Measurements from ENCODE around the gene TCTA.

The TCTA gene

DNA sequence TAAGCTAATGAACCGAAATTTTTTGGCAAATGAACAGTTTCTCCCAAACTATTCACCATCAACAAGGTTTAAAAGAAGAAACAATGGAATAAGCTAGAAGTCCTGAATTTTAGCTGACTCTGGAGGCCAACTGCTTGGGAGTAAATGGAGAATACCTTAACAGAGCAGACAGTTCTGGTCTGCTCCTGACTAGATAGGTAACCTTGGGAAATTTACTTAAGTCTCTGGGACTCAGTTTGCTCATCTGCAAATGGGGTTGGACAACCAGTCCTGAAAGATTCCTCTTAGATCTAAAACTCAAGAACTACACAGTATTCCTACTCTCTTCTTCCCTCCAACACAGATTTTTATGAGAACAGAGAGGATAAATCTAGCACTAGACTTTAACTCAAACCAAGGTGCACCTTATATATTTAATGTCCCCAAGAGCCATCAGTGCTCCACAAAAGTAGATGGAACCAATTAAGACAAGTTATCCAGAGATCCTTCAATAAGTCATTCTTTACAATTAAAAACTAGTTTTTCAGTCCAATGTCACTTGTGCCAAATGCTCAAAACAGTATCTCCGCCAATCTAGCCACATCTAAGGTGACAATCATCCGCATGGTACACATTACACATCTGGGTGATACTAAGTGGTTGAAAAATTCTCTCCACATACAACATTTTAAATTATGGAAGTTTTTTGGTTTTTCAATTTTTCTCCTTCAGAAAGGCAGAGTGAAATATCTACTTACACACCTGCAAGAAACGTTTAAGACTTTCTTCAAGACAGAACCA lies 2.0 kb upstream of the TCTA start:
- Histone ChIP-seq H3K27ac (ENCODE audit: insufficient read depth, low read length, poor library complexity, severe bottlenecking) (peak overlapping the region; percentile 92), H3K4me1 (ENCODE audit: control insufficient read depth, insufficient read depth, low read length, poor library complexity, severe bottlenecking) (peaks cover 42% of the 10 kb centered on the region), H3K9me3 (ENCODE audit: control insufficient read depth, low read length) (no peaks in the 10 kb centered on the region), H3K4me3 (ENCODE audit: insufficient read depth, low read depth, low read length, poor library complexity, severe bottlenecking) (peak overlapping the region; percentile 52), H3K36me3 (ENCODE audit: control insufficient read depth, insufficient read depth, low read length) (no peaks in the 10 kb centered on the region), H3K27me3 (replicated peaks; ENCODE audit: control insufficient read depth, insufficient read depth, low read length, poor library complexity, severe bottlenecking) (no peaks in the 10 kb centered on the region)
- DNase-seq = no peak

- H3K27ac ChIP-seq (ENCODE audit: insufficient read depth, low read length, poor library complexity, severe bottlenecking) = peak overlapping the region; percentile 92
- H3K9me3 ChIP-seq (ENCODE audit: control insufficient read depth, low read length) = no peaks in the 10 kb centered on the region
- H3K27me3 ChIP-seq (replicated peaks; ENCODE audit: control insufficient read depth, insufficient read depth, low read length, poor library complexity, severe bottlenecking) = no peaks in the 10 kb centered on the region
- peaks cover 50% of the 10 kb centered on the region for H3K4me1 ChIP-seq (ENCODE audit: control insufficient read depth, insufficient read depth, low read length, poor library complexity, severe bottlenecking)
- H3K4me3 ChIP-seq (ENCODE audit: insufficient read depth, low read depth, low read length, poor library complexity, severe bottlenecking) = peak overlapping the region; percentile 52
- H3K36me3 ChIP-seq (ENCODE audit: control insufficient read depth, insufficient read depth, low read length) = no peaks in the 10 kb centered on the region
- no peak for DNase-seq
These were observed 1.2 kb upstream of the TCTA start for GRCh38 chr3:49410846-49411534.

DNA sequence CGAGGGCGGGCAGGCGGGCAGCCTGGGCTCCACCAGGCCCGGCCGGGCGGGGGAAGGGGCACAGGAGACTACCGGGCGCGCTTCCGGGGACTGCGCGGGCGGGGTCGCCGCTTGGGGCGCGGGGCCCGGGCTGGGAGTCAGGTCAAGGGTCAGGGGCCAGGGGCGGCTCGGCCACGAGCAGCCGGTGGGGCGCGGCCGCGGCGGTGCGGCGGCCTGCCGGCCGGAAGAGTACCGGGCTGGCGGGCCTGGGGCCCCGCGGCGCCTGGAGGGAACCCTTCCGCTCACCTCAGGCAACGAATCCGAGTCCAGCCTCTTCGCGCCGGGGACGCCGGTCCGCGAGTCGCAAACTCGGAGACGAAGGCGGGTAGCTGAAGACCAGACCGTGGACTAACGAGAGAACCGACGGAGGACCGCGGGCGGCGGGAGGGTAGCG lies 672 bp upstream of the TCTA start:
- no peaks in the 10 kb centered on the region for H3K9me3 ChIP-seq (ENCODE audit: control insufficient read depth, low read length)
- peaks cover 54% of the 10 kb centered on the region for H3K4me1 ChIP-seq (ENCODE audit: control insufficient read depth, insufficient read depth, low read length, poor library complexity, severe bottlenecking)
- no peaks in the 10 kb centered on the region for H3K27me3 ChIP-seq (replicated peaks; ENCODE audit: control insufficient read depth, insufficient read depth, low read length, poor library complexity, severe bottlenecking)
- peak in 2 of 3 donors; percentile 36 to 43 for DNase-seq
- H3K27ac ChIP-seq (ENCODE audit: insufficient read depth, low read length, poor library complexity, severe bottlenecking) = peak overlapping the region; percentile 92
- peak overlapping the region; percentile 52 for H3K4me3 ChIP-seq (ENCODE audit: insufficient read depth, low read depth, low read length, poor library complexity, severe bottlenecking)
- no peaks in the 10 kb centered on the region for H3K36me3 ChIP-seq (ENCODE audit: control insufficient read depth, insufficient read depth, low read length)

DNA sequence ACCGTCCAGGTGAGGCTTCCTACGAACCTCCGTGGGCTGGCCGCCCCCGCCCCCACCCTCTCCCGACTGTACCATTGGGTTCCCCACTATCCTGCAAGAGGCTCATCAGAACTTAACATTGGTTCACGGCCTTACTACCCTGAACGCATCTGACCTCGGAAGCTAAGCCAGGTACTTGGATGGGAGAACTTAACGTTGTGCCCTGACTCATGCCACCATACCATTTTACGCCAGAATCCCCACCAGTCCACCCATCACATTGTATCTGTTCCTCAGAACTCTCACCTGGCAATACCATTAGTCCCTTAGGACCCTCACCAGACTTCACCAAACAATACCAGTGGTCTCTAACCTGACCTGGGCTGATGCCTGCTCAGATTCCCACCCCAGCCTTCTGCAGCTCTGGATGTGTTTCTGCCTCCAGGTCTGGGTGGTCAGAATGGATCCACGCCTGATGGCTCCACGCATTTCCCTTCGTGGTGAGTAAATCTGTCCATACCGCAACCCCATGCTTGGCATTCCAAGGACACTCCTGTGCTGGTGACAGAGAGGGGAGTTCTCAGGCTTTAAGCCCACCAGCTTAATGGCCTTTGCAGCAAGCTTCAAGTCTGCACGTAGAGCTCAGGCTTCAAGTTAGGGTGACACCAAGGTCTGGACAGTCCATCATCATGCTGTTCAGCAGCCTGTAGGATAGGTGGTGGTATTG lies 562 bp downstream of the TCTA start:
- no peaks in the 10 kb centered on the region for H3K9me3 ChIP-seq (ENCODE audit: control insufficient read depth, low read length)
- H3K4me1 ChIP-seq (ENCODE audit: control insufficient read depth, insufficient read depth, low read length, poor library complexity, severe bottlenecking) = peaks cover 59% of the 10 kb centered on the region

DNA sequence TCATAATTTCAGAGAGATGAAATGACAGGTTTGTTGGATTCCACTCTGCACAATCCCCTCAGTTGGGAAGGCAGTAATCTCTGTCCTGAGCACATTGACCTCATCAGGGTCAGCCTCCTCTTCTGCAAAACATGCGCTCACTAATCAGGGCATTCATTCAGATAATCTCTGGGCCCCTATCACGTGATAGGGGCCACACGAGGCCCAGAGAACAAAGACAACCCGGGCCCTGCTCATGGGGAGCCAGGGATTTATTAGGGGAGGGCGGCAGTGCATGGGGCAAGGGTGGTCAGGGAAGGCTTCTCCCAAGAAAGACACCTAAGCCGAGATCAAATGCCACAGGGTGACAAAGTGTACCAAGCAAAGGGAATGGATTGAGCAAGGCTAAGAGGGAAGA lies 1.1 kb downstream of the TCTA start:
- DNase-seq = no peak
- Histone ChIP-seq H3K27me3 (replicated peaks; ENCODE audit: control insufficient read depth, insufficient read depth, low read length, poor library complexity, severe bottlenecking) (no peaks in the 10 kb centered on the region), H3K27ac (ENCODE audit: insufficient read depth, low read length, poor library complexity, severe bottlenecking) (no peak overlapping the region), H3K4me3 (ENCODE audit: insufficient read depth, low read depth, low read length, poor library complexity, severe bottlenecking) (peak overlapping the region; percentile 68), H3K9me3 (ENCODE audit: control insufficient read depth, low read length) (no peaks in the 10 kb centered on the region), H3K36me3 (ENCODE audit: control insufficient read depth, insufficient read depth, low read length) (no peaks in the 10 kb centered on the region), H3K4me1 (ENCODE audit: control insufficient read depth, insufficient read depth, low read length, poor library complexity, severe bottlenecking) (peaks cover 60% of the 10 kb centered on the region)

More for the DNA sequence above, 562 bp downstream of the TCTA start:
- no peaks in the 10 kb centered on the region for H3K36me3 ChIP-seq (ENCODE audit: control insufficient read depth, insufficient read depth, low read length)
- DNase-seq = no peak
- peak overlapping the region; percentile 68 for H3K4me3 ChIP-seq (ENCODE audit: insufficient read depth, low read depth, low read length, poor library complexity, severe bottlenecking)
- peak overlapping the region; percentile 93 for H3K27ac ChIP-seq (ENCODE audit: insufficient read depth, low read length, poor library complexity, severe bottlenecking)
- H3K27me3 ChIP-seq (replicated peaks; ENCODE audit: control insufficient read depth, insufficient read depth, low read length, poor library complexity, severe bottlenecking) = no peaks in the 10 kb centered on the region

DNA sequence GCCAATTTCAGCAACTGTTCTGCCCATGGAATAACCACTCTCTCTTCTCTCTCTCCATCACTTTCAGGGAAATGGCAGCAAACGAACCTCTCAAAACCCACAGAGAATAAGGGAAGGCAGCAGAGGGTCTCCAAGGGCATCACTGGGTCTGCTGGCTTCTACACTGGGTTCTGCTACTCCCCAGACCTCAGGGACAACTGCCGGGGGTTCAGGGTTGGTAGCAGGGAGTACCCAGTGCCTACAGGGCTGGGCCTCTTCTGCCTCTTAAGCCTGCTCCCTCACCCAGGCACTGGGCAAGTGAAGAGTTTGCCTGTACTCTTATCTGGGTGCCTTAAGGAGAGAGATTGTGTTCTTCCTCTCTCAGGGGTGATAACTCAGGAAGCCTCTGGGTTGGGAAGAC lies 2.5 kb downstream of the TCTA start:
- DNase-seq = no peak
- Histone ChIP-seq H3K27me3 (replicated peaks; ENCODE audit: control insufficient read depth, insufficient read depth, low read length, poor library complexity, severe bottlenecking) (no peaks in the 10 kb centered on the region), H3K27ac (ENCODE audit: insufficient read depth, low read length, poor library complexity, severe bottlenecking) (peak overlapping the region; percentile 92), H3K36me3 (ENCODE audit: control insufficient read depth, insufficient read depth, low read length) (no peaks in the 10 kb centered on the region), H3K9me3 (ENCODE audit: control insufficient read depth, low read length) (no peaks in the 10 kb centered on the region), H3K4me3 (ENCODE audit: insufficient read depth, low read depth, low read length, poor library complexity, severe bottlenecking) (no peak overlapping the region), H3K4me1 (ENCODE audit: control insufficient read depth, insufficient read depth, low read length, poor library complexity, severe bottlenecking) (peaks cover 52% of the 10 kb centered on the region)

GRCh38 chr3:49415931-49416601 lies 3.8 kb downstream of the TCTA start:
- H3K4me3 ChIP-seq (ENCODE audit: insufficient read depth, low read depth, low read length, poor library complexity, severe bottlenecking) = peak overlapping the region; percentile 42
- no peaks in the 10 kb centered on the region for H3K27me3 ChIP-seq (replicated peaks; ENCODE audit: control insufficient read depth, insufficient read depth, low read length, poor library complexity, severe bottlenecking)
- peak; percentile 61 to 69 (median 68) for DNase-seq
- H3K4me1 ChIP-seq (ENCODE audit: control insufficient read depth, insufficient read depth, low read length, poor library complexity, severe bottlenecking) = peaks cover 47% of the 10 kb centered on the region
- H3K9me3 ChIP-seq (ENCODE audit: control insufficient read depth, low read length) = no peaks in the 10 kb centered on the region
- no peaks in the 10 kb centered on the region for H3K36me3 ChIP-seq (ENCODE audit: control insufficient read depth, insufficient read depth, low read length)
- H3K27ac ChIP-seq (ENCODE audit: insufficient read depth, low read length, poor library complexity, severe bottlenecking) = peak overlapping the region; percentile 92

DNA sequence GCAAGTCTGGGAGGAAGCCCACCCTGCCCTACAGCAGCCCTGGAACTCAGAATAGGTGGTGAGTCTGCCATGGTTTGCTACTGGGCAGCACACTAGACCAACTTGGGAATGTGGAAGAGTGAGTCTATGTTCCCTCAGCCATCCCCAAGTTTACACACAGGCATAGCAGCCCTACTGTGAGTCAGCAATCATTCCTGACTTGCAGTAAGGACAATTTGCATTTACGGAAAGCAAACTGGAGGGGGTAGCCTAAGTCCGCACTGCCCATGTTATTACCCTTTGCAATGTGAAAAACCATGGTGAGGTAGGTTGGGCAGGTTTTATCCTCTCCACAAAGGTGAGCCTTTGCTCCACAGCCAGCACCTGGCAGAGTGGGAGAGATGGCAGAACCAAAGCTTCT lies 4.6 kb downstream of the TCTA start:
- Histone ChIP-seq H3K36me3 (ENCODE audit: control insufficient read depth, insufficient read depth, low read length) (peaks cover 4% of the 10 kb centered on the region), H3K27me3 (replicated peaks; ENCODE audit: control insufficient read depth, insufficient read depth, low read length, poor library complexity, severe bottlenecking) (no peaks in the 10 kb centered on the region), H3K27ac (ENCODE audit: insufficient read depth, low read length, poor library complexity, severe bottlenecking) (peak overlapping the region; percentile 92), H3K9me3 (ENCODE audit: control insufficient read depth, low read length) (no peaks in the 10 kb centered on the region), H3K4me1 (ENCODE audit: control insufficient read depth, insufficient read depth, low read length, poor library complexity, severe bottlenecking) (peaks cover 47% of the 10 kb centered on the region), H3K4me3 (ENCODE audit: insufficient read depth, low read depth, low read length, poor library complexity, severe bottlenecking) (no peak overlapping the region)
- no peak for DNase-seq

- Histone ChIP-seq H3K27ac (ENCODE audit: insufficient read depth, low read length, poor library complexity, severe bottlenecking) (peak overlapping the region; percentile 92), H3K4me3 (ENCODE audit: insufficient read depth, low read depth, low read length, poor library complexity, severe bottlenecking) (no peak overlapping the region), H3K36me3 (ENCODE audit: control insufficient read depth, insufficient read depth, low read length) (peaks cover 4% of the 10 kb centered on the region), H3K27me3 (replicated peaks; ENCODE audit: control insufficient read depth, insufficient read depth, low read length, poor library complexity, severe bottlenecking) (no peaks in the 10 kb centered on the region), H3K4me1 (ENCODE audit: control insufficient read depth, insufficient read depth, low read length, poor library complexity, severe bottlenecking) (peaks cover 42% of the 10 kb centered on the region), H3K9me3 (ENCODE audit: control insufficient read depth, low read length) (no peaks in the 10 kb centered on the region)
- no peak for DNase-seq
These were observed 5.4 kb downstream of the TCTA start for GRCh38 chr3:49417516-49418120.
